Lower leg skin (tissue), 4 donors: ENCODE results near the gene PLPPR1. TPM values are rescaled to one million over a fixed set of nuclear protein-coding genes. Genes with fewer than 3 reads are reported as not detected.

Experiments
- DNase-seq, 2 donors: peaks; one replicate each; pipeline ENCODE4 v3.0.0-alpha.2; 2019; ENCODE audit warnings: low spot score in 2 of 2
- H3K4me3 ChIP-seq: fragments of 200-600 bp; sonication (generic); 2 replicates; pipeline ENCODE4 v1.5.1; 2017; ENCODE audit warnings: mild to moderate bottlenecking, low read depth; ENCODE audit not compliant: poor library complexity, severe bottlenecking
- POLR2A ChIP-seq, 2 donors: fragments of 450-650 bp; IDR thresholded peaks; one replicate each; pipeline ENCODE4 v1.6.1; 2016 to 2017; ENCODE audit warnings: antibody characterized with exemption in 2 of 2, mild to moderate bottlenecking in 1 of 2, moderate library complexity in 1 of 2
- WGBS, 2 donors: methylation state at CpG; one replicate each; pipeline ENCODE4 v1.1.5; 2018; 5-methylcytosine and 5-hydroxymethylcytosine counted together
- intact Hi-C: fragments of 100-400 bp; cut with DNase I; formaldehyde crosslinking; loops from one replicate; pipeline ENCODE4 v1.15.0; 2023; ENCODE audit warnings: low total_unique reads
- total RNA-seq, 4 donors: library from RNA; depleted of rRNA; stranded (reverse); fragments of >200 nt; gene quantifications; one replicate each; pipeline ENCODE4 v1.1.0, GENCODE V29; 2016
- TF ChIP-seq, protein P1 (sequence below), 3 donors: fragments of 450-650 bp; IDR thresholded peaks; one replicate each; pipeline ENCODE4 v1.5.1; 2016; ENCODE audit warnings: antibody characterized with exemption in 3 of 3, mild to moderate bottlenecking in 3 of 3, moderate library complexity in 2 of 3

Gene PLPPR1
- total RNA-seq, 4 donors from 2014 or later, result 0.19 to 2.2 (median 0.39) TPM; not detected in 1

DNA sequence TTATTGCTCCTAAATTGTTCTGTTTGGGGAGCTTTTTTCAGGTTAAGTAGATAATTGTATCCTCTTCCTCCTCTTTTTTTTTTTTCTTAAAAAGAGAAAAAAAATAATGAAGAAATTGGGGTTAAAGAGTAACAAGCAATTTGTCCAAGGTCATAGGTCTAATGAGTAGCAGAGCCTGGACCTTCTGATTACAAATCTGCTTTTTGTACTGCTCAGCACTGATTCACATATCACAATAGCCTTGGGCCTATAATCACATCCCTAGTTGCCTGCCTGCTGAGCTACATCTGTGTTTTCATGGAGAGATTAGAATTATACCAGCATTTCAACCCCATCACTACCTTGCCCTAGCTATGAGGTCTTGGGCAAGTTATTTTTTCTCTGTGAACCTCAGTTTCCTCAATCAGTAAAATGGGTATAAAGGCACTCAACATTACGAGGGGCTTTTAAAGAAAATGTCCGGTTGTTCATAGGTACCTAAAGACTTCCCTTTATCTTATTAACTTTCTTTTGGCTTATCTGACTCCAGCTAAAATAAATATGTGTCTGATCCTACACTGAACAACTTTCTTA lies 204.0 kb downstream of the PLPPR1 start:
- intact Hi-C loops, result no loop called here
- H3K4me3 ChIP-seq, result no peak overlapping the region
- DNase-seq, result no peak
- WGBS, 2 donors, result 93 to 94% methylated on average over 2 of the region's 2 CpGs
- TF ChIP-seq, protein P1, sequence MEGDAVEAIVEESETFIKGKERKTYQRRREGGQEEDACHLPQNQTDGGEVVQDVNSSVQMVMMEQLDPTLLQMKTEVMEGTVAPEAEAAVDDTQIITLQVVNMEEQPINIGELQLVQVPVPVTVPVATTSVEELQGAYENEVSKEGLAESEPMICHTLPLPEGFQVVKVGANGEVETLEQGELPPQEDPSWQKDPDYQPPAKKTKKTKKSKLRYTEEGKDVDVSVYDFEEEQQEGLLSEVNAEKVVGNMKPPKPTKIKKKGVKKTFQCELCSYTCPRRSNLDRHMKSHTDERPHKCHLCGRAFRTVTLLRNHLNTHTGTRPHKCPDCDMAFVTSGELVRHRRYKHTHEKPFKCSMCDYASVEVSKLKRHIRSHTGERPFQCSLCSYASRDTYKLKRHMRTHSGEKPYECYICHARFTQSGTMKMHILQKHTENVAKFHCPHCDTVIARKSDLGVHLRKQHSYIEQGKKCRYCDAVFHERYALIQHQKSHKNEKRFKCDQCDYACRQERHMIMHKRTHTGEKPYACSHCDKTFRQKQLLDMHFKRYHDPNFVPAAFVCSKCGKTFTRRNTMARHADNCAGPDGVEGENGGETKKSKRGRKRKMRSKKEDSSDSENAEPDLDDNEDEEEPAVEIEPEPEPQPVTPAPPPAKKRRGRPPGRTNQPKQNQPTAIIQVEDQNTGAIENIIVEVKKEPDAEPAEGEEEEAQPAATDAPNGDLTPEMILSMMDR (IDR thresholded peaks at IDR 0.05), result no peak
- TF ChIP-seq POLR2A (IDR thresholded peaks at IDR 0.05), result no peak

DNA sequence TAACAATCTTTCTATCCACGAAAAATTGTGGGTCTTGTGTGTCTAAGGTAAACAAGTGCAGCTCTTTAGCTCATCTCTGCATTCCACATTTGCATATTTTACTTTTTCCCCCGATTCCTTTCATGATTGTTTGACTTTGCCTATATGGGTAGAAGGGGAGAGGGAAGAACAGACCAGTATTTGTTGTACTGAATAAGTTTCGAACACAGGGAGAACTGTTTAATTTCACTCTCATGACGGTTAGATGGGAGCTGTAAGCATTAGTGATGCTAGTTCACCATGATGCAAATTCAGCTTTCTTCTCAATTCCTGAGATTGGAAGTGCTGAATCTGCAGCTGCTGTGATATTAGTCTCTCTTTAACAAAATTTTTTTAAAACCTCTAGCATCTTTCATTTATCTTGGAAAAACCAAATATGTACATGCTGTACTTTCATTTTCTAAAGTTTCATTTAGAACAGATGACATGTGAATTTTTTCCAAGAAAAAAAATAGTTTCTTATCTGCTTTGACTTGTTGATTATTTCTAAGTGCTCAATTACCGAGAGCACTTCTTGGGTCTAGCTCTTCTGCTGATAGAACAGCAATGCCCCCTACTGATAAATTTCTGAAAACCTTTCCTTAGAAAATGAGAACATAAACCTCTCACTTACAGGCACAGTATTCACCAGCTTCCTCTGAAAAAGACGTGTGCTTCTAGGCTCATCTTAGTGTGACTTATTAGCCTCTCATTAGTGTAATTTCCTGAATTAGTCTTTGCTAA lies 206.8 kb downstream of the PLPPR1 start:
- H3K4me3 ChIP-seq, result no peak overlapping the region
- no peak for DNase-seq
- intact Hi-C loops, result no loop called here
- no peak for TF ChIP-seq POLR2A (IDR thresholded peaks at IDR 0.05)
- TF ChIP-seq, protein P1 (IDR thresholded peaks at IDR 0.05), result no peak
- 42 to 45% methylated on average over 6 of the region's 6 CpGs for WGBS, 2 donors

DNA sequence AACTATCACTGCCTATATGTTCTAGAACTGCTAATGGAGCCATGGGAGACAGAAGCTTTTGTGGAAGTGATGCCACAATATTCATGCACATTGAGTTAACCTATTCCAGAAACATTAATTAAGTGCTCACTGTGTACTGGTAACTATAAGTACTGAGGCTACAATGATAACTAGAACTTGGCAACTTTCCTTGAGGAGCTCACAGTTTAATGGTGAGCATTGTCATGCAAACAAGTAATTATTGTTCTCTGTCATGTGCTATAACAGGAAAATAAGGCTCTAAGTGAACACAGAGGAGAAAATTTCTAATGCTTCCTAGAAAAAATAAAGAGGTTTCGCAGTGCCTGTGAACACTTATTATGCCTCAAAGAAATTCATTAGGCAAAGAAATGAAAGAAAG lies 214.1 kb downstream of the PLPPR1 start:
- DNase-seq, result no peak
- intact Hi-C loops, result no loop called here
- TF ChIP-seq, protein P1 (IDR thresholded peaks at IDR 0.05), result no peak
- no peak for TF ChIP-seq POLR2A (IDR thresholded peaks at IDR 0.05)
- 76 to 78% methylated on average over 1 of the region's 1 CpG for WGBS, 2 donors
- no peak overlapping the region for H3K4me3 ChIP-seq

DNA sequence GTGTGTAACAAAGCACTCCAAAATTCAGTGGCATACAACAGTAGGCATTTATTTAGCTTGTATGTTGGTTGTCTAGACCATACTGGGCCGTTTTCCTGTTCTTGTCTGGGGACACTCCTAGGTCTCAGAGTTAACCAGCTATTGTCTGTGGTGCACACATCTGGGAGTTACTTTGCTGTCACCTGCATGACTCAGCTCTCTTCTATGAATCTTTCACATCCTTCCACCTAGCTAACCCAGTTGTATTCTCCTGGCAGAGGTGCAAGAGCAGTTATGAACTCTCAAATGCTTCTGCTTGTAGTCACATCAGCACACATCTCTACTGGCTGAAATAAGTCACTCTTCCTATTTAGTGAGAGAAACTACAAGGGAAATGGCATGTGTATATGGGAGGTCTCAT lies 218.2 kb downstream of the PLPPR1 start:
- H3K4me3 ChIP-seq, result no peak overlapping the region
- 54 to 63% methylated on average over 1 of the region's 1 CpG for WGBS, 2 donors
- TF ChIP-seq, protein P1 (IDR thresholded peaks at IDR 0.05), result no peak
- TF ChIP-seq POLR2A (IDR thresholded peaks at IDR 0.05), result no peak
- intact Hi-C loops, result no loop called here
- no peak for DNase-seq

DNA sequence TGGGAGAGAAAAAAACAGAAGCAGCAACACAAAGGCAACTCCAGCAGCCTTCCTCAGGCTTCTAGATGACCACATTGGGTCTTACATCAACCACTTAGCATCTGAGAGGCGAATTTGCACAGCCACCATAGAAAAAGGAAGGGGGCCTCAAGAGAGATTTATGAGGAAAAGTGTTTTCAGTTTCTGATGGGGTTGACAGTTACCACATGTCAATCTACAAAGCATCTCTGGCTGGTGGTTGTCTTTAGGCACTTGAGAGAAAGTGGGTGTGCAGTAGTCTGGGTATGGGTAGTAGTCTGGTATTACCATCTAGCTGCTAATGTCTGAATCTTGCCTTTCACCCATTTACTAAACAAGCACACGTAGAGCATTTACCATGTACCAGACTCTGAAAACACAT lies 218.8 kb downstream of the PLPPR1 start:
- DNase-seq, result no peak
- WGBS, 2 donors, result 77 to 82% methylated on average over 2 of the region's 2 CpGs
- no peak overlapping the region for H3K4me3 ChIP-seq
- intact Hi-C loops, result no loop called here
- TF ChIP-seq POLR2A (IDR thresholded peaks at IDR 0.05), result no peak
- TF ChIP-seq, protein P1 (IDR thresholded peaks at IDR 0.05), result no peak
